ENCODE data around the gene C17orf75.

DNA sequence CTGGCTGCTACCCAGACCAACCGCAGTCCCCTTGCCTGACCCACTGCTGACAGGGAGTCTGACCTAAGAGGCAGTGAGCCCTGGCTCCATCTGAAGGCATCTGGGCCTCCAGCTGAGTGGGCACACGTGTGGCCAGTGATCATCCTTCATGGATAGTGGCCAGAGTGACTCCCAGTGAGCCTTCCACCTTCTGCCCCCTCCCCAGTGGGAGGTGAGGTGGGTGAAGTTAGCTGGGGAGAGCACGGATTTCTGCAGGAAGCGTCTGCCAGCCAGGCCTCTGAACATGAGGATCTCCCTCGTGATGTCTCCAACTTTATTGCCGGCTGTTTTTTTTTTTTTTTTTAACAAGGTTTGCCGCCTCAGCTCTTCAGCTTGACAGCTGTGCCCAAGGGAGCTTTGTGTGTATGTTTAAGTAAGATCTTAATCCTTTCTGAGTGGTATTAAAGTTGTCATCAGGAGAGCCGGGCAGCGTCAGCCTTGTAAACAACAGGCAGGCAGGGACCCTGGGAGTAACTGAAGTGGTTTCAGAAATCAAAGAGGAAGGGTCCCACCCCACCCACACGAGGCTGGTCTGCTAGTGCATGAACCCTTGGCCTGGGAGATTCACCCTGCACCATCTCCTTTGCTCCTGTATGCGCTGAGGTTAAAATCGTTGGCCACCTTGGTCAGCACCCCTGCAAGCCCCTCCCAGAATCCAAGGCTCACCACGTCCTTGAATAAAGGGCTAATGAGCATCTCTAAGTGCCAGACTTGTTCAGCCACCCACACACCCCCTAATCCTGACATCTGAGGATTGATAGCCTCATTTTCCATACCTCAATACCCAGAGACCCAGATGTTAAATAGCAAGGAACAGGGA is 43.0 kb downstream of the C17orf75 start:
- TF ChIP-seq, protein P1, sequence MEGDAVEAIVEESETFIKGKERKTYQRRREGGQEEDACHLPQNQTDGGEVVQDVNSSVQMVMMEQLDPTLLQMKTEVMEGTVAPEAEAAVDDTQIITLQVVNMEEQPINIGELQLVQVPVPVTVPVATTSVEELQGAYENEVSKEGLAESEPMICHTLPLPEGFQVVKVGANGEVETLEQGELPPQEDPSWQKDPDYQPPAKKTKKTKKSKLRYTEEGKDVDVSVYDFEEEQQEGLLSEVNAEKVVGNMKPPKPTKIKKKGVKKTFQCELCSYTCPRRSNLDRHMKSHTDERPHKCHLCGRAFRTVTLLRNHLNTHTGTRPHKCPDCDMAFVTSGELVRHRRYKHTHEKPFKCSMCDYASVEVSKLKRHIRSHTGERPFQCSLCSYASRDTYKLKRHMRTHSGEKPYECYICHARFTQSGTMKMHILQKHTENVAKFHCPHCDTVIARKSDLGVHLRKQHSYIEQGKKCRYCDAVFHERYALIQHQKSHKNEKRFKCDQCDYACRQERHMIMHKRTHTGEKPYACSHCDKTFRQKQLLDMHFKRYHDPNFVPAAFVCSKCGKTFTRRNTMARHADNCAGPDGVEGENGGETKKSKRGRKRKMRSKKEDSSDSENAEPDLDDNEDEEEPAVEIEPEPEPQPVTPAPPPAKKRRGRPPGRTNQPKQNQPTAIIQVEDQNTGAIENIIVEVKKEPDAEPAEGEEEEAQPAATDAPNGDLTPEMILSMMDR (IDR thresholded peaks at IDR 0.05): no peak
- peak; percentile 78 for TF ChIP-seq POLR2AphosphoS5 (IDR thresholded peaks at IDR 0.05)

All from prostate gland (tissue), 2 donors.